Measurements from ENCODE around the gene POC1A.

DNA sequence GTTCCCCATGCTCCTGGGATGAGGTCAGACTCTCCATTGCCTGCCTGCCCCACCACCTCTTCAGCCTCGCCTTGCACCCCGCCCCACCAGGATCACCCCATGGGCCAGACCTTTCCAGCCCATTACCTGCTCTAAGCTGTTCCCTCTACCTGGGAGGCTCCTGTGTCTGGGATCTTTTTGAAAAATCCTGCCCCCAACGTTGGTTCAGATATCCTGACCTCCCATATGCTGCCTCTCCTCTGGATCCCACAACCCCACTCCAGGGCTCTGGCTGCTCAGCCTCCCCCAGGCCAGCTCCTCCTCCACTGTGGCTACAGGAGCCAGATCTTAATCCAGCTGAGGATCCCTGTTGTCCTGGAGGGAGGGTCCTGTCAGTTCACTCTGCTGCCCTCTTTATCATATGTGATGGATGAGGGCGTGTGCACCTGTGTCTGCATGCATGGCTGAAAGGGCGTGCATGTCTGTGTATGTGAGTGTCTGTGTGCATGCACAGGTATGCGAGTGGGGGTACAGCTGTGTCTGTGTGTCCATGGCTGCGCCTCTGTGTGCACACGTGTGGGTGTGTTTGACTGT lies 22.0 kb upstream of the POC1A start:
- TF ChIP-seq, protein P1, sequence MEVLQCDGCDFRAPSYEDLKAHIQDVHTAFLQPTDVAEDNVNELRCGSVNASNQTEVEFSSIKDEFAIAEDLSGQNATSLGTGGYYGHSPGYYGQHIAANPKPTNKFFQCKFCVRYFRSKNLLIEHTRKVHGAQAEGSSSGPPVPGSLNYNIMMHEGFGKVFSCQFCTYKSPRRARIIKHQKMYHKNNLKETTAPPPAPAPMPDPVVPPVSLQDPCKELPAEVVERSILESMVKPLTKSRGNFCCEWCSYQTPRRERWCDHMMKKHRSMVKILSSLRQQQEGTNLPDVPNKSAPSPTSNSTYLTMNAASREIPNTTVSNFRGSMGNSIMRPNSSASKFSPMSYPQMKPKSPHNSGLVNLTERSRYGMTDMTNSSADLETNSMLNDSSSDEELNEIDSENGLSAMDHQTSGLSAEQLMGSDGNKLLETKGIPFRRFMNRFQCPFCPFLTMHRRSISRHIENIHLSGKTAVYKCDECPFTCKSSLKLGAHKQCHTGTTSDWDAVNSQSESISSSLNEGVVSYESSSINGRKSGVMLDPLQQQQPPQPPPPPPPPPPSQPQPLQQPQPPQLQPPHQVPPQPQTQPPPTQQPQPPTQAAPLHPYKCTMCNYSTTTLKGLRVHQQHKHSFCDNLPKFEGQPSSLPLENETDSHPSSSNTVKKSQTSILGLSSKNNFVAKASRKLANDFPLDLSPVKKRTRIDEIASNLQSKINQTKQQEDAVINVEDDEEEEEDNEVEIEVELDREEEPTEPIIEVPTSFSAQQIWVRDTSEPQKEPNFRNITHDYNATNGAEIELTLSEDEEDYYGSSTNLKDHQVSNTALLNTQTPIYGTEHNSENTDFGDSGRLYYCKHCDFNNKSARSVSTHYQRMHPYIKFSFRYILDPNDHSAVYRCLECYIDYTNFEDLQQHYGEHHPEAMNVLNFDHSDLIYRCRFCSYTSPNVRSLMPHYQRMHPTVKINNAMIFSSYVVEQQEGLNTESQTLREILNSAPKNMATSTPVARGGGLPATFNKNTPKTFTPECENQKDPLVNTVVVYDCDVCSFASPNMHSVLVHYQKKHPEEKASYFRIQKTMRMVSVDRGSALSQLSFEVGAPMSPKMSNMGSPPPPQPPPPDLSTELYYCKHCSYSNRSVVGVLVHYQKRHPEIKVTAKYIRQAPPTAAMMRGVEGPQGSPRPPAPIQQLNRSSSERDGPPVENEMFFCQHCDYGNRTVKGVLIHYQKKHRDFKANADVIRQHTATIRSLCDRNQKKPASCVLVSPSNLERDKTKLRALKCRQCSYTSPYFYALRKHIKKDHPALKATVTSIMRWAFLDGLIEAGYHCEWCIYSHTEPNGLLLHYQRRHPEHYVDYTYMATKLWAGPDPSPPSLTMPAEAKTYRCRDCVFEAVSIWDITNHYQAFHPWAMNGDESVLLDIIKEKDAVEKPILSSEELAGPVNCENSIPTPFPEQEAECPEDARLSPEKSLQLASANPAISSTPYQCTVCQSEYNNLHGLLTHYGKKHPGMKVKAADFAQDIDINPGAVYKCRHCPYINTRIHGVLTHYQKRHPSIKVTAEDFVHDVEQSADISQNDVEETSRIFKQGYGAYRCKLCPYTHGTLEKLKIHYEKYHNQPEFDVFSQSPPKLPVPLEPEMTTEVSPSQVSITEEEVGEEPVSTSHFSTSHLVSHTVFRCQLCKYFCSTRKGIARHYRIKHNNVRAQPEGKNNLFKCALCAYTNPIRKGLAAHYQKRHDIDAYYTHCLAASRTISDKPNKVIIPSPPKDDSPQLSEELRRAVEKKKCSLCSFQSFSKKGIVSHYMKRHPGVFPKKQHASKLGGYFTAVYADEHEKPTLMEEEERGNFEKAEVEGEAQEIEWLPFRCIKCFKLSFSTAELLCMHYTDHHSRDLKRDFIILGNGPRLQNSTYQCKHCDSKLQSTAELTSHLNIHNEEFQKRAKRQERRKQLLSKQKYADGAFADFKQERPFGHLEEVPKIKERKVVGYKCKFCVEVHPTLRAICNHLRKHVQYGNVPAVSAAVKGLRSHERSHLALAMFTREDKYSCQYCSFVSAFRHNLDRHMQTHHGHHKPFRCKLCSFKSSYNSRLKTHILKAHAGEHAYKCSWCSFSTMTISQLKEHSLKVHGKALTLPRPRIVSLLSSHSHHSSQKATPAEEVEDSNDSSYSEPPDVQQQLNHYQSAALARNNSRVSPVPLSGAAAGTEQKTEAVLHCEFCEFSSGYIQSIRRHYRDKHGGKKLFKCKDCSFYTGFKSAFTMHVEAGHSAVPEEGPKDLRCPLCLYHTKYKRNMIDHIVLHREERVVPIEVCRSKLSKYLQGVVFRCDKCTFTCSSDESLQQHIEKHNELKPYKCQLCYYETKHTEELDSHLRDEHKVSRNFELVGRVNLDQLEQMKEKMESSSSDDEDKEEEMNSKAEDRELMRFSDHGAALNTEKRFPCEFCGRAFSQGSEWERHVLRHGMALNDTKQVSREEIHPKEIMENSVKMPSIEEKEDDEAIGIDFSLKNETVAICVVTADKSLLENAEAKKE (CRISPR knock-in tag; IDR thresholded peaks at IDR 0.05) = no peak
- TF ChIP-seq, protein P2, sequence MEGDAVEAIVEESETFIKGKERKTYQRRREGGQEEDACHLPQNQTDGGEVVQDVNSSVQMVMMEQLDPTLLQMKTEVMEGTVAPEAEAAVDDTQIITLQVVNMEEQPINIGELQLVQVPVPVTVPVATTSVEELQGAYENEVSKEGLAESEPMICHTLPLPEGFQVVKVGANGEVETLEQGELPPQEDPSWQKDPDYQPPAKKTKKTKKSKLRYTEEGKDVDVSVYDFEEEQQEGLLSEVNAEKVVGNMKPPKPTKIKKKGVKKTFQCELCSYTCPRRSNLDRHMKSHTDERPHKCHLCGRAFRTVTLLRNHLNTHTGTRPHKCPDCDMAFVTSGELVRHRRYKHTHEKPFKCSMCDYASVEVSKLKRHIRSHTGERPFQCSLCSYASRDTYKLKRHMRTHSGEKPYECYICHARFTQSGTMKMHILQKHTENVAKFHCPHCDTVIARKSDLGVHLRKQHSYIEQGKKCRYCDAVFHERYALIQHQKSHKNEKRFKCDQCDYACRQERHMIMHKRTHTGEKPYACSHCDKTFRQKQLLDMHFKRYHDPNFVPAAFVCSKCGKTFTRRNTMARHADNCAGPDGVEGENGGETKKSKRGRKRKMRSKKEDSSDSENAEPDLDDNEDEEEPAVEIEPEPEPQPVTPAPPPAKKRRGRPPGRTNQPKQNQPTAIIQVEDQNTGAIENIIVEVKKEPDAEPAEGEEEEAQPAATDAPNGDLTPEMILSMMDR (conservative IDR thresholded peaks at IDR 0.05; ENCODE audit: low read depth in 2 of 2) = no peak
- no peak for TF ChIP-seq EZH2phosphoT487 (IDR thresholded peaks at IDR 0.05; ENCODE audit: unreplicated experiment)
- TF ChIP-seq, protein P3, sequence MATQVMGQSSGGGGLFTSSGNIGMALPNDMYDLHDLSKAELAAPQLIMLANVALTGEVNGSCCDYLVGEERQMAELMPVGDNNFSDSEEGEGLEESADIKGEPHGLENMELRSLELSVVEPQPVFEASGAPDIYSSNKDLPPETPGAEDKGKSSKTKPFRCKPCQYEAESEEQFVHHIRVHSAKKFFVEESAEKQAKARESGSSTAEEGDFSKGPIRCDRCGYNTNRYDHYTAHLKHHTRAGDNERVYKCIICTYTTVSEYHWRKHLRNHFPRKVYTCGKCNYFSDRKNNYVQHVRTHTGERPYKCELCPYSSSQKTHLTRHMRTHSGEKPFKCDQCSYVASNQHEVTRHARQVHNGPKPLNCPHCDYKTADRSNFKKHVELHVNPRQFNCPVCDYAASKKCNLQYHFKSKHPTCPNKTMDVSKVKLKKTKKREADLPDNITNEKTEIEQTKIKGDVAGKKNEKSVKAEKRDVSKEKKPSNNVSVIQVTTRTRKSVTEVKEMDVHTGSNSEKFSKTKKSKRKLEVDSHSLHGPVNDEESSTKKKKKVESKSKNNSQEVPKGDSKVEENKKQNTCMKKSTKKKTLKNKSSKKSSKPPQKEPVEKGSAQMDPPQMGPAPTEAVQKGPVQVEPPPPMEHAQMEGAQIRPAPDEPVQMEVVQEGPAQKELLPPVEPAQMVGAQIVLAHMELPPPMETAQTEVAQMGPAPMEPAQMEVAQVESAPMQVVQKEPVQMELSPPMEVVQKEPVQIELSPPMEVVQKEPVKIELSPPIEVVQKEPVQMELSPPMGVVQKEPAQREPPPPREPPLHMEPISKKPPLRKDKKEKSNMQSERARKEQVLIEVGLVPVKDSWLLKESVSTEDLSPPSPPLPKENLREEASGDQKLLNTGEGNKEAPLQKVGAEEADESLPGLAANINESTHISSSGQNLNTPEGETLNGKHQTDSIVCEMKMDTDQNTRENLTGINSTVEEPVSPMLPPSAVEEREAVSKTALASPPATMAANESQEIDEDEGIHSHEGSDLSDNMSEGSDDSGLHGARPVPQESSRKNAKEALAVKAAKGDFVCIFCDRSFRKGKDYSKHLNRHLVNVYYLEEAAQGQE (IDR thresholded peaks at IDR 0.05; ENCODE audit: unreplicated experiment) = no peak
- no peak for TF ChIP-seq POLR2AphosphoS5 (IDR thresholded peaks at IDR 0.05; ENCODE audit: low read depth)
- TF ChIP-seq EZH2 (IDR thresholded peaks at IDR 0.05; ENCODE audit: low read depth, unreplicated experiment) = no peak
- TF ChIP-seq, protein P4, sequence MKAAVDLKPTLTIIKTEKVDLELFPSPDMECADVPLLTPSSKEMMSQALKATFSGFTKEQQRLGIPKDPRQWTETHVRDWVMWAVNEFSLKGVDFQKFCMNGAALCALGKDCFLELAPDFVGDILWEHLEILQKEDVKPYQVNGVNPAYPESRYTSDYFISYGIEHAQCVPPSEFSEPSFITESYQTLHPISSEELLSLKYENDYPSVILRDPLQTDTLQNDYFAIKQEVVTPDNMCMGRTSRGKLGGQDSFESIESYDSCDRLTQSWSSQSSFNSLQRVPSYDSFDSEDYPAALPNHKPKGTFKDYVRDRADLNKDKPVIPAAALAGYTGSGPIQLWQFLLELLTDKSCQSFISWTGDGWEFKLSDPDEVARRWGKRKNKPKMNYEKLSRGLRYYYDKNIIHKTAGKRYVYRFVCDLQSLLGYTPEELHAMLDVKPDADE (IDR thresholded peaks at IDR 0.05) = no peak
- TF ChIP-seq JUNB (IDR thresholded peaks at IDR 0.05; ENCODE audit: unreplicated experiment) = no peak
- TF ChIP-seq STAT1 (IDR thresholded peaks at IDR 0.05; ENCODE audit: unreplicated experiment) = no peak
- no peak for TF ChIP-seq ZNF114 (CRISPR knock-in tag; IDR thresholded peaks at IDR 0.05)
- no peak for TF ChIP-seq CREB1 (CRISPR knock-in tag; IDR thresholded peaks at IDR 0.05; ENCODE audit: low read depth)
- no peak for TF ChIP-seq ZNF331 (CRISPR knock-in tag; IDR thresholded peaks at IDR 0.05; ENCODE audit: low read depth)

Measured in GM23338 (cell line).